NCI-H2081 (cell line): ENCODE results near the gene IZUMO4.
A peak's percentile ranks its signal among the peaks of the same experiment; 100 is the strongest.
"Not testable (repeated sequence)": the region's sequence is repeated elsewhere in the genome, so short reads cannot be mapped to it uniquely, and the experiment has no call there.

ENCODE experiments used
- DNase-seq, 2 experiments: peaks; one replicate each; lab custom pipeline; 2025; lab: John Stamatoyannopoulos, UW

The IZUMO4 gene

DNA sequence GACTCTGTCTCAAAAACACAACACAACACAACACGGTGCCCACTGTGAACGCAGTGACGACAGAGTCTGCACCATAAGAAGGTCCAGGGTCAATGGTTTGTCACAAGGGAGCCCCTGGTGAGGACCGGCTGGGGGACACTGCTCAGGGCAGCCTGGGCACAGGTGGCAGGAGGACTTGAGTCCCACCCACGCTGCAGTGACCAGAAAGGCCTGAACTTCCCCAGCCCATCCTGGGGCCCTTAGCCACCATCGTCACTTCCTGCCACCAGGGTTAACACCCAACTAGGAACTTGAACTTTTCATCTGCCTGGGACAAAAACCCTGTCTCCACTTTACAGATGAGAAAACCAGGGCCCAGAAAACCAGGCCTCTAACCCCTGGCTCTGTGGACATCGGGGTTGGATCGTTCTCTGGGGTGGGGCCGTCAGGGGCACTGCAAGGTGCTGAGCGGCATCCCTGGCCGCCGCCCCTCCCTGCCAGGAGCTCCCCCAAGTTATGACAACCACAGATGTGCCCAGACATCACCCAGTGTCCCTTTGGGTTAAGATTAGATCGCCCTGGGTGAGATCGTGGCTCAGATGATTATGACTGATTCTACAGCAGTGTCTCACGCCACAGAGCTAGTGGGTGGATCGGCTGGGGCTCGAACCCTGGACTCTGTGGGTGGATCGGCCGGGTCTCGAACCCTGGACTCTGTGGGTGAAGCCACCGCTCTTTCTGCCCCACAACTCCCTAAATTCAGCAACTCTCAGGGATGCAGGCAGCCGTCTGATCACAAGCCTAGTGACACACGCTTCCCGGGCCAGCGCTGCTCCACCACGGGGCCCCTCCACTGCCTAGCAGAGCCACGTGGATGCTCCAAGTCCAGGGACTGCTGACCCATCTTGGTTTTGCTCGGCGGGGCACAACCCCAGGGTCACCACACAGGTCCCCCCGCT, 14.6 kb upstream of the IZUMO4 start:
- DNase-seq, result no peak

GRCh38 chr19:2083174-2083854, 13.4 kb upstream of the IZUMO4 start:
- peak in 1 of 2 experiments; percentile 38 for DNase-seq

GRCh38 chr19:2084993-2085720, 11.6 kb upstream of the IZUMO4 start:
- no peak for DNase-seq

DNA sequence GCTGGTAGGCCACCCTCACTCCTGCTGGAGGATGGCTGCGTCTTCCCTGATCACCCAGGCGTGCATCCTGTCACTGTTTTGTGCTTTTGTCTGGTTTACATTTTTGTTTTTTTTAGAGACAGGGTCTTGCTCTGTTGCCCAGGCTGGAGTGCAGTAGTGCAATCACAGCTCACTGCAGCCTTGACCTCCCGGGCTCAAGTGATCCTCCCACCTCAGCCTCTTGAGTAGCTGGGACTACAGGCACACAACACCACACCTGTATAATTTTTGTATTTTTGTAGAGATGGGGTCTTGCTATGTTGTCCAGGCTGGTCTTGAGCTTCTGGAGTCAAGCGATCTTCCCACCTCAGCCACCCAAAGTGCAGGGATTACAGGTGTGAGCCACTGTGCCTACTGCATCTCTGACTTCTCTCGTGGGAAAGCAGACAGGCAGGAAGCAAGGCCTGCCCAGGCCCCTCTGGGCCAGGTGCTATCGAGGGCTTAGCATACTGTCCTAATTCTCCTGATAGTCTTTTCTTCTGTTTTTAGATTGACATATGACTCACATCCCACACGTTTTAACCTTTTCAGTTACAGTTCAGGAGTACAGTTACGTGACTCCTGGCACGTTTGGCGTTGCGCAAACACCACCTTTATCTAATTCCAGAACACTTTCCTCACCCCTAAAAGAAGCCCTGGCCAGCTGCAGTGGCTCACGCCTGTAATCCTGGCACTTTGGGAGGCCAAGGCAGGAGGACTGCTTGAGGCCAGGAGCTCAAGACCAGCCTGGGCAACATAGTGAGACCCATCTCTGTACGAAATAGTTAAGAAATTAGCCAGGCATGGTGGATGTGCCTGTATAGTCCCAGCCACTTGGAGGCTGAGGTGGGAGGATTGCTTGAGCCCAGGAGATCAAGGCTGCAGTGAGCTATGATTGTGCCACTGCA, 9.8 kb upstream of the IZUMO4 start:
- not testable (repeated sequence) for DNase-seq

- no peak for DNase-seq
These were observed 9.1 kb upstream of the IZUMO4 start for GRCh38 chr19:2087621-2088100.

DNA sequence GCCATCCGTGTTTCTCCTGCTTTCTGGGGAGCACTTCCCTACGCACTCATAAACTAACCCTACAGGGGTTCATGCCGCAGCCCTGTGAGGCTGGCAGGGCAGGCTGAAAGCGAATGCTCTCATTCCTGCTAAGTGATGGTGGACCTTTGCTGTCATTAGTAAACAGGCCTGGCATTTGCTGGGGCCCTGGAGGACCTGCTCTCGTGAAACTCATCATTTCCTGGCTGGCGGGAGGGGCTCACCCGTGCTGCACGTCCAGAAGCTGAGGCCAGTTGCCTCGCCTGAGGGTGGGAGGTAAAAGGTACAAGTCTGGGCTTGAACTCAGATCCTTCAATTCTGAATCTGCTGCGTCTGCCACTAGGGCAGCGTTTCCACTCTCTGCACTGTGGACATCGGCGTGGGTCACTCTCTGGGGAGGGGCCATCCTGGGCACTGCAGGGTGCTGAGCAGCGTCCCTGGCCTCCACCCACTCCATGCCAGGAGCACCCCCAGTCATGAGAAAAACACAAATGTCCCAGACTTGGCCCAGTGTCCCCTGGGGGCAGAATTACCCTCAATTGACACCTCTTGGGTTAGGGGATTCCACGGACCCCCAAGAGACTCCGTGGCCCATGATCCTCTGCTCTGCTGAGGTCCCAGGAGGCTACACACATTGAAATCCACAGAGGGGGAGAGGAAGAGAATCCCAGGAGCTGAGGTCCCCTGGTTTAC, 7.6 kb upstream of the IZUMO4 start:
- no peak for DNase-seq

DNA sequence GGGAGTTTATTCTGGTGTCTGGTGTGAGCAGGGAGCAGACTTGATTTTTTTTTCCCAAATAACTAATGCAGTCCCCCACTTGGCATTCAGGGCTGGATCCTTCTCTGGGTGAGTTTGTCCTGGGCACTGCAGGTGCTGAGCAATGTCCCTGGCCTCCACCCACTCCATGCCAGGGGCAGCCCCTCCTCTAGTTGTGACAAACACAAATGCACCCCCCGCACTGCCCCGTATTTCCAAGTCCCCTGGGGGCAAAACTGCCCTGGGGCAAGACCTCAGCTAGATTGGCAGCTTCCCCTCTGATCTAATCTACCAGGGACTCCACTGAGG, 7.0 kb upstream of the IZUMO4 start:
- DNase-seq, result no peak

- not testable (repeated sequence) for DNase-seq
These were observed 4.7 kb upstream of the IZUMO4 start for GRCh38 chr19:2091926-2092525.

- peak; percentile 91 to 93 for DNase-seq
These were observed 658 bp upstream of the IZUMO4 start, which contains the start of gene MOB3A for GRCh38 chr19:2096034-2096479. Gene MOB3A (minus strand): TSS chr19:2096326. CDS start chr19:2078560, 17,766 bp downstream.

GRCh38 chr19:2097203-2097885, 629 bp downstream of the IZUMO4 start:
- peak in 1 of 2 experiments; percentile 25 for DNase-seq

DNA sequence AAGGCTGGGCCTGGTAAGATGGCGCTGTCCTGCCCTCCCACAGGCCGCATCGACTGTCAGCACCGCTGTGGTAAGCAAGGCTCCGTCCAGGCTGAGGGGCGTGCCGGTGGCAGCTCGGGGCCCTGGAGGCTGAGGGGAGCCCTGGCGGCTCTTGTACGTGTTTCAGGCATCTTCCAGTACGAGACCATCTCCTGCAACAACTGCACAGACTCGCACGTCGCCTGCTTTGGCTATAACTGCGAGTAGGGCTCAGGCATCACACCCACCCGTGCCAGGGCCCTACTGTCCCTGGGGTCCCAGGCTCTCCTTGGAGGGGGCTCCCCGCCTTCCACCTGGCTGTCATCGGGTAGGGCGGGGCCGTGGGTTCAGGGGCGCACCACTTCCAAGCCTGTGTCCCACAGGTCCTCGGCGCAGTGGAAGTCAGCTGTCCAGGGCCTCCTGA, 1.2 kb downstream of the IZUMO4 start:
- no peak for DNase-seq

DNA sequence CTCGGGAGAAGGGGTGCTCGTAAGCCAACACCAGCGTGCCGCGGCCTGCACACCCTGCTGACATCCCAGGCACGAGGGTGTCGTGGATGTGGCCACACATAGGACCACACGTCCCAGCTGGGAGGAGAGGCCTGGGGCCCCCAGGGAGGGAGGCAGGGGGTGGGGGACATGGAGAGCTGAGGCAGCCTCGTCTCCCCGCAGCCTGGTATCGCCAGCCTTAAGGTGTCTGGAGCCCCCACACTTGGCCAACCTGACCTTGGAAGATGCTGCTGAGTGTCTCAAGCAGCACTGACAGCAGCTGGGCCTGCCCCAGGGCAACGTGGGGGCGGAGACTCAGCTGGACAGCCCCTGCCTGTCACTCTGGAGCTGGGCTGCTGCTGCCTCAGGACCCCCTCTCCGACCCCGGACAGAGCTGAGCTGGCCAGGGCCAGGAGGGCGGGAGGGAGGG, 2.4 kb downstream of the IZUMO4 start:
- no peak for DNase-seq

GRCh38 chr19:2099937-2100718, 3.4 kb downstream of the IZUMO4 start:
- no peak for DNase-seq

- DNase-seq, result no peak
These were observed 4.0 kb downstream of the IZUMO4 start for GRCh38 chr19:2100719-2101061.

DNA sequence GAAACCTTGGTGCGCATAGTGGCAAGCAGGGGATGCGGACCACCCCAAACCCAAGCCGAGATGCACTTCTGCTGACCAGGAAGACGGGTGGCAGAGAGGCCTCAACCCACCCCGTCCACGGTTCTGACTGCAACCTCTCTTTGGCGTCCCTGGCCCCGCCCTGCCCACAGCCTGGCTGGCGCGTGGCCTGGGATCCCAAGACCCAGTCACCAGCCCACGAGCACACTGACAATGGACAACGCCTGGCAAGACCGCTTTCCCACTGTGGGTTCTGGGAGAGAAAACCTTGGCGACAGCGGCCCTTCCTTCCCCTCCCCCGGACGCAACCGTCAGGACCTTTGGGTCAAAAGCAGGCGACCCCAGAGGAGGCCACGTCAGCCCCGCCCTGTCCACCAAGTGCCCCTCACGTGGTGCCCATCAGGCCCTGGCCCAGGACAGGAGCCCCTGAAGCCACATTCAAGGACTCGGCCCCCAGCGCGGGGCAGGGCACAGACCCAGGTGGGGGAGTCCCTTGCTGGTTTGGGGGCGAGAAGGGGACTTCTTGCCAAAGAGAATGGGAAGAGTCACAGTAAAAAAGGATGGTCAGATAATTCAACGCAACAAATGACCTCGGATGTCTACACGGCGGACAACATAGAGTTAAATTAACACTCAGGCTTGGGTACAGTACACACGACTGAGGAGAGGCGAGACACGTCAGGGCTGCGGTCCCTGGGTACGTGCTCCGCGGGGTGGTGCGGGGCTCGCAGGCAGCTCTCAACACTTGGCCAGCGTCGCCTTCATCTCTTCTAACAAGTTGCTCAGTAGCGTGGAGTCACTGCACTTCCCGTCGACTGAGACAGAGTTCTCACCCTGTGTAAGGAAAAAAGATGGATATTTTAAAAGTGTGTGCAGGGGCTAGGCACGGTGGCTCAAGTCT, 5.0 kb downstream of the IZUMO4 start:
- no peak for DNase-seq

GRCh38 chr19:2103045-2103707, 6.5 kb downstream of the IZUMO4 start:
- DNase-seq, result no peak
